ENCODE measurements around the gene DROSHA. TPM values are rescaled to one million over a fixed set of nuclear protein-coding genes. Genes with fewer than 3 reads are reported as not detected.

The DROSHA gene
- total and polyA plus RNA-seq, 2 of the 4 experiments (the other 2 are of a cell fraction), result 36.4 to 36.5 TPM

- no peak overlapping the region for H2BK20ac ChIP-seq (ENCODE audit: low read depth, low read length)
Observed at GRCh38 chr5:31563216-31563615, 31.3 kb upstream of the DROSHA start.

More at GRCh38 chr5:31563216-31563615, 31.3 kb upstream of the DROSHA start:
- no peaks in the 10 kb centered on the region for H4K20me1 ChIP-seq (ENCODE audit: insufficient read depth, low read length)
- peaks cover 5% of the 10 kb centered on the region; the same call in 1 of the 2 replicates for H3K9me3 ChIP-seq (ENCODE audit: control insufficient read depth, insufficient read depth, low read length)
- H3K9ac ChIP-seq (ENCODE audit: low read depth, low read length), result no peak overlapping the region
- no peak overlapping the region for H2BK15ac ChIP-seq (ENCODE audit: low read depth, low read length)
- H4K8ac ChIP-seq (ENCODE audit: low read depth in 2 of 2, low read length in 2 of 2), result no peak overlapping the region
- no TSS peak for BruUV-seq (replicated peaks)
- no peak overlapping the region for H2BK120ac ChIP-seq (ENCODE audit: low read depth, low read length)
- H3K27ac ChIP-seq (ENCODE audit: insufficient read depth, low read length), result no peak overlapping the region
- H3K27me3 ChIP-seq (ENCODE audit: control insufficient read depth, insufficient read depth, low read length), result no peaks in the 10 kb centered on the region; the same call in none of the 2 replicates
- no peaks in the 10 kb centered on the region for H3K79me1 ChIP-seq (ENCODE audit: low read depth in 1 of 2, low read length in 2 of 2)
- DNase-seq (peak; percentile 18), ATAC-seq (ENCODE audit: low read depth) (peak; percentile 93)
- no peak overlapping the region for H4K5ac ChIP-seq (ENCODE audit: low read depth, low read length)
- no peak overlapping the region for H3K14ac ChIP-seq (replicated peaks; ENCODE audit: low read depth, low read length)
- H3K36me3 ChIP-seq (ENCODE audit: control insufficient read depth, insufficient read depth, low read length), result no peaks in the 10 kb centered on the region
- no peak overlapping the region for H2AFZ ChIP-seq (replicated peaks; ENCODE audit: low read length, poor library complexity)
- no peaks in the 10 kb centered on the region for H3K4me1 ChIP-seq (ENCODE audit: control insufficient read depth, insufficient read depth, low read length)
- no peak overlapping the region for H3K18ac ChIP-seq (ENCODE audit: low read depth, low read length)
- H2AK9ac ChIP-seq (replicated peaks; ENCODE audit: low read depth, low read length, poor library complexity), result no peak overlapping the region
- H3K23ac ChIP-seq (ENCODE audit: low read depth, low read length), result no peak overlapping the region
- H3K4ac ChIP-seq (ENCODE audit: low read depth, low read length), result no peak overlapping the region
- no peak overlapping the region for H2BK5ac ChIP-seq (ENCODE audit: low read depth, low read length, poor library complexity, severe bottlenecking)
- no peaks in the 10 kb centered on the region for H3K9me1 ChIP-seq (ENCODE audit: insufficient read depth, low read length)
- H4K91ac ChIP-seq (ENCODE audit: insufficient read depth, low read depth, low read length), result no peak overlapping the region
- no peak overlapping the region for H2AK5ac ChIP-seq (ENCODE audit: low read depth, low read length)
- in situ Hi-C loops (cut with MboI; ENCODE audit: low sequenced_read_pairs), result no loop called here
- H3K4me3 ChIP-seq (ENCODE audit: insufficient read depth, low read depth, low read length), result no peak overlapping the region
- no peak overlapping the region for H3K56ac ChIP-seq (ENCODE audit: extremely low read depth, insufficient read depth, low read length)
- no peak overlapping the region for H3K4me2 ChIP-seq (ENCODE audit: low read depth, low read length)
- TF ChIP-seq NFE2L2 (IDR thresholded peaks at IDR 0.05; ENCODE audit: low read depth, low read length) (no peak), CEBPB (IDR thresholded peaks at IDR 0.05; ENCODE audit: low read depth, low read length) (no peak), ELK1 (IDR thresholded peaks at IDR 0.05; ENCODE audit: borderline replicate concordance, low read depth, low read length) (no peak), RAD21 (IDR thresholded peaks at IDR 0.05; ENCODE audit: low read length) (no peak)
- POLR2A ChIA-PET (ENCODE audit: unreplicated experiment), result interaction anchor here (0.7 kb wide), 1 partner anchor 464 kb away, joined by 5 read pairs; no protein-coding TSS in a partner anchor
- WGBS, 2 experiments (ENCODE audit: extremely low coverage in 2 of 2, insufficient read length in 1 of 2), result no CpG with 5 or more reads among the region's 4 CpGs
- intact Hi-C loops (cut with micrococcal nuclease), result no loop called here
- dilution Hi-C loops (cut with HindIII; ENCODE audit: low sequenced_read_pairs, unreplicated experiment), result no loop called here
- CTCF ChIA-PET, result no interaction called here
